HEK293T (cell line): ENCODE measurements around the gene TMEM117.

Source experiments
- CTCF ChIA-PET: fragments of 350-600 bp; formaldehyde crosslinking; extraction: SDS; loops from one replicate; lab custom pipeline; 2021; ENCODE audit warnings: antibody characterized with exemption, inconsistent platforms; lab: Yijun Ruan, JAX
- POLR2A ChIA-PET: fragments of 350-600 bp; formaldehyde crosslinking; extraction: SDS; loops from one replicate; lab custom pipeline; 2020; ENCODE audit warnings: antibody characterized with exemption, inconsistent platforms; lab: Yijun Ruan, JAX
- DNase-seq: peaks from one replicate; pipeline ENCODE4 v3.0.0; 2012; ENCODE audit warnings: mixed read lengths; ENCODE audit errors: extremely low spot score
- ARNT ChIP-seq: fragments of 450-650 bp; IDR thresholded peaks from 2 replicates; pipeline ENCODE4 v1.6.1; 2017; ENCODE audit warnings: mild to moderate bottlenecking
- BHLHE40 ChIP-seq: fragments of 450-650 bp; IDR thresholded peaks from 2 replicates; pipeline ENCODE4 v1.6.1; 2016; ENCODE audit warnings: mild to moderate bottlenecking, moderate library complexity, borderline replicate concordance
- CTBP1 ChIP-seq: fragments of 450-650 bp; IDR thresholded peaks from 2 replicates; pipeline ENCODE4 v1.6.1; 2016; ENCODE audit warnings: borderline replicate concordance
- ELF4 ChIP-seq: fragments of 450-650 bp; IDR thresholded peaks from 2 replicates; pipeline ENCODE4 v1.6.1; 2017; ENCODE audit warnings: antibody characterized with exemption
- FOXA1 ChIP-seq: fragments of 450-650 bp; IDR thresholded peaks from 2 replicates; pipeline ENCODE4 v1.6.1; 2016; ENCODE audit warnings: mild to moderate bottlenecking
- FOXK2 ChIP-seq: fragments of 450-650 bp; IDR thresholded peaks from 2 replicates; pipeline ENCODE4 v1.6.1; 2016; ENCODE audit warnings: mild to moderate bottlenecking
- FOXM1 ChIP-seq: fragments of 450-650 bp; IDR thresholded peaks from 2 replicates; pipeline ENCODE4 v1.6.1; 2017; ENCODE audit warnings: mild to moderate bottlenecking, borderline replicate concordance
- HDGF ChIP-seq: fragments of 450-650 bp; IDR thresholded peaks from 2 replicates; pipeline ENCODE4 v1.6.1; 2017; ENCODE audit warnings: antibody characterized with exemption, borderline replicate concordance
- L3MBTL2 ChIP-seq: fragments of 450-650 bp; conservative IDR thresholded peaks from 2 replicates; pipeline ENCODE4 v1.6.1; 2016; ENCODE audit warnings: mild to moderate bottlenecking
- LEF1 ChIP-seq: fragments of 450-650 bp; IDR thresholded peaks from 2 replicates; pipeline ENCODE4 v1.6.1; 2017; ENCODE audit warnings: mild to moderate bottlenecking, borderline replicate concordance
- NFRKB ChIP-seq: fragments of 450-650 bp; IDR thresholded peaks from 2 replicates; pipeline ENCODE4 v1.6.1; 2016; ENCODE audit warnings: mild to moderate bottlenecking, moderate library complexity
- SP1 ChIP-seq: fragments of 450-650 bp; IDR thresholded peaks from 2 replicates; pipeline ENCODE4 v1.6.1; 2017
- SUZ12 ChIP-seq: fragments of 450-650 bp; IDR thresholded peaks from 2 replicates; pipeline ENCODE4 v1.6.1; 2016; ENCODE audit warnings: mild to moderate bottlenecking
- TARDBP ChIP-seq: fragments of 450-650 bp; IDR thresholded peaks from 2 replicates; pipeline ENCODE4 v1.6.1; 2016
- ZNF384 ChIP-seq: fragments of 450-650 bp; IDR thresholded peaks from 2 replicates; pipeline ENCODE4 v1.6.1; 2016
- TF ChIP-seq, protein P1 (sequence below): fragments of 450-650 bp; IDR thresholded peaks from 2 replicates; pipeline ENCODE4 v1.6.1; 2016

The TMEM117 gene

DNA sequence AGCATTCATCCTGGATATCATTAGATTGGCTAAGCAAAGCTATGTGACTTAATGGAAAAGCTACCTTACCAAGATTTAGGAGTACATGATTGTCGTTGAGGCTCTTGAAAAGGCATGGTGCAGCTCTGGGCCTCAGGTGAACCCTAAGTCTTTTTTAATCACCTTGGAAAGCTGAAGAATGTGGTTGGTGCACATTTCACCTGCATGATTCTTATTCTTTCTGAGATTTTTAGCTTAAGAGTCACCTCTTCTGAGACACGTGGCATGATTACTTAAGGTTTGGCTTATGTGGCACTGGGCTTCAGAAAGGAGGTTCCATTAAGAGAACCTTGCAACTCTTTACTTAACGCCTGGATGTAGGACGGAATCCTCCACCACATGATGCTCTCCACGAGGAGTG is 498.5 kb downstream of the TMEM117 start:
- ChIA-PET POLR2A (no interaction called here), CTCF (no interaction called here)
- no peak for DNase-seq
- TF ChIP-seq SP1 = no peak
- no peak for TF ChIP-seq FOXA1
- no peak for TF ChIP-seq FOXM1
- TF ChIP-seq NFRKB = no peak
- no peak for TF ChIP-seq CTBP1
- TF ChIP-seq L3MBTL2 = no peak
- no peak for TF ChIP-seq HDGF
- TF ChIP-seq BHLHE40 = no peak
- TF ChIP-seq FOXK2 = no peak
- no peak for TF ChIP-seq SUZ12
- no peak for TF ChIP-seq LEF1
- no peak for TF ChIP-seq ELF4
- TF ChIP-seq ZNF384 = no peak
- TF ChIP-seq, protein P1, sequence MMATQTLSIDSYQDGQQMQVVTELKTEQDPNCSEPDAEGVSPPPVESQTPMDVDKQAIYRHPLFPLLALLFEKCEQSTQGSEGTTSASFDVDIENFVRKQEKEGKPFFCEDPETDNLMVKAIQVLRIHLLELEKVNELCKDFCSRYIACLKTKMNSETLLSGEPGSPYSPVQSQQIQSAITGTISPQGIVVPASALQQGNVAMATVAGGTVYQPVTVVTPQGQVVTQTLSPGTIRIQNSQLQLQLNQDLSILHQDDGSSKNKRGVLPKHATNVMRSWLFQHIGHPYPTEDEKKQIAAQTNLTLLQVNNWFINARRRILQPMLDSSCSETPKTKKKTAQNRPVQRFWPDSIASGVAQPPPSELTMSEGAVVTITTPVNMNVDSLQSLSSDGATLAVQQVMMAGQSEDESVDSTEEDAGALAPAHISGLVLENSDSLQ = no peak
- no peak for TF ChIP-seq TARDBP

DNA sequence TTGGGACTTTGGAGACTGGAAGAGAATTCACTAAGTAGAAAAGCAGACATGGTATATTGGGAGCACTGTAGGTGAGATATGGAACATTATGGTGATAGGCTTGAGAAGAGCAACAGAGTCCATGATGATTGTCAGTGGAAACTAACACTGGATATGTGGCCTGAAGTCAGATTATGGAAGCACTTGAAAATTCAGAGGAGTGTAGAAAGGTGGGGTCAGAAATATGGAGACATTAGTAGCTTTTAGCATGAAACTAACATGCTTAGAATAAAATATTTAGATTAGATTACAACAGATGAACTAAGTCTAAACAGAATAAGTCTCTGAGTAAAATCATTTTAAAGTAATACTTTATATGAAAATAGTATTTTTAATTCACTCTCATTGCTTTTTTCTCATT is 499.1 kb downstream of the TMEM117 start:
- no peak for DNase-seq
- CTCF ChIA-PET = no interaction called here
- POLR2A ChIA-PET = no interaction called here
- TF ChIP-seq, protein P1 = no peak
- TF ChIP-seq NFRKB = no peak
- TF ChIP-seq ZNF384 = no peak
- no peak for TF ChIP-seq CTBP1
- no peak for TF ChIP-seq ARNT
- TF ChIP-seq FOXM1 = no peak
- TF ChIP-seq SP1 = no peak
- TF ChIP-seq FOXA1 = no peak
- no peak for TF ChIP-seq ELF4
- no peak for TF ChIP-seq TARDBP
- TF ChIP-seq BHLHE40 = no peak

DNA sequence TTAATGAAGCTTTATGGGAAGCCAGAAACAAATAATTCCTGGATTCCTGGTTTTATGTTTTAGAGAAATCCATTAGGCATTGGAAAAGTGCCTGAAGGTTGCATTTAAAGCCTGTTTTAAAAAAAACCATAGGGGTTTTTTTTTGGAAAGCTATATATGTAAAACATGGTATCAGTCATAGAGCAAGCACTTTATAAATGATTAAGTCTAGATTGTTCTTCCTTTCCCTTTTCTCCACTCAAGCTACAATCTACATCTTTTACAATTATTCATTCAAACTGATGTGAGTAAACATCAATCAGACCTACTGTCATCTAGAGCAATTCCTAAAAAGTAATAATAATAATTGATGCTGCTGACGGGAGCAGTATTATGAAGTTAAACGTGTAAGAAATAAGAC is 500.7 kb downstream of the TMEM117 start:
- no peak for TF ChIP-seq HDGF
- TF ChIP-seq LEF1 = no peak
- TF ChIP-seq CTBP1 = no peak
- TF ChIP-seq ELF4 = no peak
- no peak for TF ChIP-seq FOXA1
- TF ChIP-seq FOXK2 = no peak
- TF ChIP-seq BHLHE40 = no peak
- TF ChIP-seq FOXM1 = no peak
- no peak for TF ChIP-seq TARDBP
- TF ChIP-seq, protein P1 = no peak
- TF ChIP-seq NFRKB = no peak
- no peak for TF ChIP-seq SP1
- no peak for TF ChIP-seq L3MBTL2
- no peak for TF ChIP-seq ARNT
- no peak for TF ChIP-seq ZNF384
- TF ChIP-seq SUZ12 = no peak
- CTCF ChIA-PET = no interaction called here
- POLR2A ChIA-PET = no interaction called here
- DNase-seq = no peak

DNA sequence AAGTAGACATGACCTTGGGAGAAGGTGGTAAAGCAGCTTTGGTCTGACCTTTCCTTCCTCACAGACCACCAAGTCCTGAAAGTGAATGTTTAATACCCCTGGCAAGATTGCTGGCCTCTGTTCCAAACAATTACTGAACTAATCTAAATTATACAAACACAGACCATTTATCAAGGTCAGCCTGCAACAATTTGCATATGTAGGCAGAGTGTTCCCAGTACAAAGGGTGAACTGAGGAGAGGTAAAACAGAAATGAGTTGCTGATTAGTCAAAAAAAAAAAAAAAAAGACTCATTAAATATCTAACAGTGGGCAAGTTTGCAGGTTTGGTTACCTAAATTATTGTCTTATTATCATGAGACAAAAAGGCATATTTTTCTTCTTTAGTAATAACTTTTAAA is 506.5 kb downstream of the TMEM117 start:
- TF ChIP-seq TARDBP (no peak), FOXK2 (no peak), FOXA1 (no peak), LEF1 (no peak), FOXM1 (no peak), SUZ12 (no peak), BHLHE40 (no peak), CTBP1 (no peak), SP1 (no peak), NFRKB (no peak), L3MBTL2 (no peak), ARNT (no peak)
- TF ChIP-seq, protein P1 = no peak

DNA sequence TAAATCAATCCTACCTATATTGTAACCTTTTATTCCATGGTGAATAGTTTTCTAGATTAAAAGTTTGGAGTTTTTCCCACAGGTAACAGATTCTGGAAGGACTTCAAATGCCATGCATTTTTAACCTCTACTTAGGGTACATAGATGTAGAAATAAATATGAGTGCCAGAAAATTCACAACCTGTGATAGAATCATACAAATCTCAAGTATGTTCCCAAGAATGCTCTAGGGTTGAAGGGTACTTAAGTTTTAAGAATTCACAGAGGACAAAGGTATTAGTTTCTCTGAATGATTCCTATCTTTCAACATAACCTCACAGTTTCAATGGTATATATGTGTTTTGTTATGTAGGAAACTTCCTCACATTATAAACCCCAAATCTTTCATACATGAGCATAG is 511.3 kb downstream of the TMEM117 start:
- no peak for DNase-seq
- TF ChIP-seq ELF4 (no peak), FOXK2 (no peak), CTBP1 (no peak), ARNT (no peak), L3MBTL2 (no peak), SUZ12 (no peak), SP1 (no peak), HDGF (no peak), NFRKB (no peak), ZNF384 (no peak), BHLHE40 (no peak), LEF1 (no peak), FOXA1 (no peak), TARDBP (no peak), FOXM1 (no peak)
- TF ChIP-seq, protein P1 = no peak
- ChIA-PET POLR2A (no interaction called here), CTCF (no interaction called here)

More for the DNA sequence above, 506.5 kb downstream of the TMEM117 start:
- POLR2A ChIA-PET = no interaction called here
- DNase-seq = no peak
- CTCF ChIA-PET = no interaction called here
